HG03060 (cell line): ENCODE measurements around the gene ZBTB11.
"Not testable (repeated sequence)": the region's sequence is repeated elsewhere in the genome, so short reads cannot be mapped to it uniquely, and the experiment has no call there.

Source experiments
- ATAC-seq: cut with Tn5 transposase; IDR thresholded peaks from one replicate; pipeline ENCODE4 v1.9.1; 2021; ENCODE audit warnings: low read depth, moderate number of reproducible peaks; ENCODE audit not compliant: unreplicated experiment

ZBTB11 gene

GRCh38 chr3:101693540-101693939 is 16.6 kb upstream of the ZBTB11 start:
- ATAC-seq, result not testable (repeated sequence)

- not testable (repeated sequence) for ATAC-seq
Observed at GRCh38 chr3:101691685-101692671, 15.0 kb upstream of the ZBTB11 start.

- no peak for ATAC-seq
Observed at GRCh38 chr3:101690972-101691371, 14.0 kb upstream of the ZBTB11 start.

- ATAC-seq, result no peak
Observed at GRCh38 chr3:101689286-101689685, 12.4 kb upstream of the ZBTB11 start.

GRCh38 chr3:101687142-101687931 is 10.4 kb upstream of the ZBTB11 start:
- ATAC-seq, result no peak

GRCh38 chr3:101685870-101686307 is 9.0 kb upstream of the ZBTB11 start:
- no peak for ATAC-seq

GRCh38 chr3:101685050-101685400 is 8.1 kb upstream of the ZBTB11 start:
- ATAC-seq, result no peak

- ATAC-seq, result no peak
Observed at GRCh38 chr3:101680466-101680865, 3.5 kb upstream of the ZBTB11 start.

- not testable (repeated sequence) for ATAC-seq
Observed at GRCh38 chr3:101678837-101679236, 1.9 kb upstream of the ZBTB11 start.

- ATAC-seq, result no peak
Observed at GRCh38 chr3:101677436-101678286, 729 bp upstream of the ZBTB11 start.

- peak; percentile 59 for ATAC-seq
Observed at GRCh38 chr3:101676216-101676764, 642 bp downstream of the ZBTB11 start.

- no peak for ATAC-seq
Observed at GRCh38 chr3:101675709-101676215, 1.2 kb downstream of the ZBTB11 start.

- ATAC-seq, result no peak
Observed at GRCh38 chr3:101674518-101674917, 2.4 kb downstream of the ZBTB11 start.

GRCh38 chr3:101673953-101674352 is 3.0 kb downstream of the ZBTB11 start:
- no peak for ATAC-seq

- ATAC-seq, result no peak
Observed at GRCh38 chr3:101671014-101671413, 5.9 kb downstream of the ZBTB11 start.

GRCh38 chr3:101667844-101668243 is 9.1 kb downstream of the ZBTB11 start:
- no peak for ATAC-seq

GRCh38 chr3:101667331-101667730 is 9.6 kb downstream of the ZBTB11 start:
- no peak for ATAC-seq

GRCh38 chr3:101665851-101666250 is 11.1 kb downstream of the ZBTB11 start:
- ATAC-seq, result no peak

GRCh38 chr3:101665357-101665756 is 11.6 kb downstream of the ZBTB11 start:
- ATAC-seq, result no peak

- no peak for ATAC-seq
Observed at GRCh38 chr3:101660714-101661113, 16.2 kb downstream of the ZBTB11 start.
